Hepatocyte (in vitro differentiated cells): ENCODE measurements around the gene SLC39A13.

Experiments
- CTCF ChIP-seq: fragments of 200-600 bp; sonication (generic); IDR thresholded peaks from 2 replicates; pipeline ENCODE4 v1.5.1; 2016; ENCODE audit warnings: antibody characterized with exemption, mild to moderate bottlenecking; ENCODE audit not compliant: poor library complexity
- EZH2 ChIP-seq: fragments of 200-600 bp; sonication (generic); IDR thresholded peaks from 2 replicates; pipeline ENCODE4 v1.6.1; 2016; ENCODE audit warnings: antibody characterized with exemption, mild to moderate bottlenecking, borderline replicate concordance

- TF ChIP-seq CTCF (no peak), EZH2 (no peak)
These were observed 41.2 kb downstream of the SLC39A13 start for GRCh38 chr11:47449541-47449940.
